GM18505 (cell line): ENCODE results near the gene SLC25A21.
"Not testable (repeated sequence)": the region's sequence is repeated elsewhere in the genome, so short reads cannot be mapped to it uniquely, and the experiment has no call there.

Source experiments
- ATAC-seq: cut with Tn5 transposase; IDR thresholded peaks from one replicate; pipeline ENCODE4 v1.9.1; 2021; ENCODE audit not compliant: unreplicated experiment
- POLR2A ChIP-seq: IDR thresholded peaks from 4 replicates; pipeline ENCODE4 v1.6.1; 2011; ENCODE audit warnings: borderline replicate concordance; ENCODE audit not compliant: insufficient read depth, insufficient read length; ENCODE audit errors: extremely low read depth

The SLC25A21 gene

DNA sequence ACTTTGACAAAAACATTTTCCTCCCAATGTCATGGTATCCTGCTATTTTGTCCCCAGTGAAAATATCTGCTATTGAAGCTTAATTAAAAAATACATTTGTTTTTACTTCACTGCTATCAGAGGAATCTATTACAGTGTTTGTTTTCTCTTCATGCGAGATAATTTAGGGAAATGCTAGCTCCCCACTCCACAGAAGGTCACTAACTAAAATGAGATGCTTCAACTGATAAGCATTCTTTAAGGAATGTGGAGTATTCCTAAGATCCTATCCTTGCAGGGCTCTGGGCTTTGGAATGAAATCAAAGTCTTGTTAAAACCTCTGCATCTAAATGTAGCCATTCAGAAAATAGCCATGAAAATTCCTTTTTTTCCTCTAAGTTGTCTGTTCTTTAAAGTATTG is 471.3 kb downstream of the SLC25A21 start:
- TF ChIP-seq POLR2A = no peak
- no peak for ATAC-seq

DNA sequence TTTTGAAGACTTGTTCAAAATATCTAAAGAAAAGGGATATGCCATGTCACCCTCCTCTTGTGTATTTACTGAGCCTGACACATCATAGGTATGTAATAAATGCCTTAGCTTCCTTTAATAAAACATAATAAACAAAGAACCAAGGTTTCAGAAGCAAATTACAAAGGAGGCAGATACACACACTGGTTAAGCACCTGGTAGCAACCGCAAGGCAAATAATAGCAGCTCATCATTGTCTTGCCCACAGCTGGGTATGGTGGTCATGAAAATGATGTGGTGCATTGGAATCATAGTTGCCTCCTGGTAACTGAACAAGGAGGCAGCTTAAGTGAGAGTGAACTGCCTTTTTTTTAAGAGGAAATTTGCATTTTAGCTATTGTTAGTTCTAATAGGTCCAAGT is 471.8 kb downstream of the SLC25A21 start:
- ATAC-seq = no peak

DNA sequence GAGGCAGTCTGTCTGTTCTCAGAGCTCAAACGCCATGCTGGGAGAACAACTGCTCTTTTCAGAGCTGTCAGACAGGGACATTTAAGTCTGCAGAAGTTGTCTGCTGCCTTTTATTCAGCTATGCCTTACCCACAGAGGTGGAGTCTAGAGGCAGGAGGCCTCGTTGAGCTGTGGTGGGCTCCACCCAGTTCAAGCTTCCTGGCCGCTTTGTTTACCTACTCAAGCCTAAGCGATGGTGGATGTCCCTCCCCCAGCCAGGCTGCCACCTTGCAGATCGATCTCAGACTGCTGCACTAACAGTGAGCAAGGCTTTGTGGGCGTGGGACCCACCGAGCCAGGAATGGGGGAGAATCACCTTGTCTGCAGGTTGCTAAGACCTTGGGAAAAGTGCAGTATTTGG is 473.0 kb downstream of the SLC25A21 start:
- ATAC-seq = not testable (repeated sequence)

More for the DNA sequence above, 471.8 kb downstream of the SLC25A21 start:
- no peak for TF ChIP-seq POLR2A

DNA sequence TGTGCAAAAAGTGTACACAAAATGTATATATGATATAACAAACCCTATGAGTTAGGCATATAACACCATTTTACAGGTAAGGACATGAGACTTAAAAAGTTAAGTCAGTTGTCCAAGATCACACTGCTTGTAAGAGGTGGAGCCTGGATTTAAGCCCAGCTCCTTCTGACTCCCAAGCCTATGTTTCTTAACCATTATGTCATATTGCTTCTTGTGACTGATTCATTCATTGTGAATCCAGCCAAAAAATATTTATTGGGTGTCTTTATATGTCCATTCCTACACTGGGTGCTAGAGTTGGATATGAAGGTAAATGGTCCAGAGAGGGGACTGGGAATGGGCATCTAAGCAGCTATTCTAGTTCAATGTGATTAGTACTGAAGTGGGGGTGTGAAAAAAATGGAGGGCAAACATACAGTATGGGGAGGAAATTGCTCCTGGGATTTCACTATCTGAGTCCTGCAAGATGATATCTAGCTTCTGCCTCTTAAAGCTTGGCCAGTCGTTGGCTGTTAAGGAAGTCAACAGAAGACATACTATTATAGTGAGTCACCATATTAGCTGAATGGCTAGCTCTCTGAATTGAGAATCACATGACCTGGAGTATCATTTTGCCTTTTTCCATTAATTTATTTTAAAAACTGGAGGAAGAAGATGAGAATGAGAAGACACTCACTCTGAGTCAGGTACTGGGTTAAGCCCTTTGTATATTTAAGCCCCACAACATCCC is 481.9 kb downstream of the SLC25A21 start:
- no peak for ATAC-seq
- TF ChIP-seq POLR2A = no peak

DNA sequence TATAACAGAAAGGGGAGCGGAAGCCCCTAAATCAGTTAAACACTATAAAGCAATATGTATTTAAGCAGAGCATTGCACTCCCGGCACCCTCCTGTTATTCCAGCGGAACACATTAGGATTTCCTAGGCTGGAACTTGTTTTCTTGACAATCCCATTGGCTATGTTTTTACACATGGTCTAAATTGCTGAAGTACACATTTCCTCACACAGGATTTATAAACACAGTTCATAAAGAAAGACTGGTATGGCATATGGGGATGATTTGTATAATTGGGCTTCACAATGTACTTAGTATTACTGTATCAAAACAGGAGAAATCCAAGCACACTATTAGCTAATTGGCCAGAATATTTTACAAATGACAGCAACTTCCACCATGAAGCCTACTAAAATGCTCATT is 487.5 kb downstream of the SLC25A21 start:
- no peak for TF ChIP-seq POLR2A
- no peak for ATAC-seq

DNA sequence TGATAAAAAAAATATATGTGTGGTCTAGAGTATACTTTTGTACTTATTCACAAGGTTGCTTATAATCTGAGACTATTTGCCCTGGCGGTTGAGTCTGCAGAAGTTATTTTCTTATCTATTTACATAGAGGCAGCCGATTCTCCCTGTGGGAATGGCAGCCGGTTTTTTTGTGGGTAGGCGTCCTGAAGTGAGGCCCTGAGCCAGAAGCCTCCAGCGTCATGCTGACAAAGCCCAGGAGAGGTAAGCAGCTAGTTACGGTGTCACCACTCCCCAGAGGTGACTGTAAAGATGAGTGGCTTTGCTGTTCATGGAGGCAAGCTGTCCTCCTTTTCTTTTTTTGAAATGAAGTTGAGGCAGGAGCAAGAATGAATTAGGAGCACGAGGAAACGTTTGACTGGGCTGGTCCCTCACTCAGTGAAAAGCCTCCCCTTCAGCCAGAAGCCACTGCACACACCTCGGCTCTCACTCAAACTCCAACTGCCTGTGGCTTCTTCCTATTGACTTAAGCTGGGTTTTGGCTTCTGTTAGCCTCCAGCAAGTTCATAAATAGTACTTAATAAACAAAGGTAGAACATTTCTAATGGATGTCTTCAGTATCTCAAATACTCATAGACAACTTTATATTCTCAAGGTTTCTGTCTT is 489.2 kb downstream of the SLC25A21 start:
- TF ChIP-seq POLR2A = no peak
- no peak for ATAC-seq

DNA sequence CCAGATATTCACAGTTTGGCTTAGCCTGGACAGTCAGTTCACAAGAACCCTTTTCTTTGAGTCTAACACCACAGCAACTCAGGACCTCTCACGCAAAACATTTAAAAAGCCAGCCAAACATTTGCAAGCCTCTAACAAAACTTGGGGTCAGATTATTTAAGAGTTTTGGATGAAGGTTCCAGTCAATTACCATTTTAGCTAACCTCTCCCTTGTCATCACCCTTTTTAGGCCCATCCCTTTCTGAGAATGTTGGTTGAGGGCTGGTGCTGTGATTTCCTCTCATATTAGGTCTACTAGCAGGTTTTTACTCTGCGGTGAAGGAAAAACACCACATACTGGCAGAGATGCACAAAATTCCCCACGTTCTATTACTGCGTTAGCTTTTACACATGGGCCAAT is 490.1 kb downstream of the SLC25A21 start:
- ATAC-seq = no peak
- no peak for TF ChIP-seq POLR2A

DNA sequence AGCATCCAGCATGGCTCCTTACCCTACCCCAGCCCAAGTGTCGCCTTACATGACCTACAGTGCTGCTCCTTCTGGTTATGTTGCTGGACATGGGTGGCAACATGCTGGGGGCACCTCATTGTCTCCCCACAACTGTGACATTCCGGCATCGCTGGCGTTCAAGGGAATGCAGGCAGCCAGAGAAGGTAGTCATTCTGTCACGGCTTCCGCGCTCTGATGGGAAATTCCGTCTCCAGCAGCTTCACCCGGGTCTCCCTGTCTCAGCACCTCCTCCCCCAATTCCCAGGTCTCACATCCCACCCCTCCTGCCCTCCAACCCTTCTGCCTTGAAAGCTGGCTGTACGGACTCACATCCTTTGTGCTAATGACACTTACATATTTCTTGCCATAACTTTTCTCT is 496.2 kb downstream of the SLC25A21 start:
- no peak for ATAC-seq
- TF ChIP-seq POLR2A = no peak

DNA sequence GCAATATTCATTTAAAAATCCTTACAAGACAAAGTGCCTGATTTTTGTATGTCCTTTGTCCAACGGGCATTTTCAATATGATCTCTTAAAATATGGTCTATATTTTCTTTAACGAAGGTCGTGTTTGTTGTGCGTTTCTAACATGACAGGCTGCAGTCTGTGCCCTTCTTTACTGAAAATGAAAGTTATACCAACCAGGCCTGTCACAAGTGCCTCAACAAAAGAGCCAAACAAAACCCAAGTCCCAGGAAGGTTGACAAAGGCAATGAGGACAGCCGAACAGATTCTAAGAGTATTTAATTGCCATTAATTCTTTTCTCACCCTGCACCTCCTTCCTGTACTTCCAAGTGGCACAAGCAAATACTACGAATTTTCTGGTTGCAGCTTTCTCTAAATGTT is 496.8 kb downstream of the SLC25A21 start:
- no peak for ATAC-seq
- no peak for TF ChIP-seq POLR2A

DNA sequence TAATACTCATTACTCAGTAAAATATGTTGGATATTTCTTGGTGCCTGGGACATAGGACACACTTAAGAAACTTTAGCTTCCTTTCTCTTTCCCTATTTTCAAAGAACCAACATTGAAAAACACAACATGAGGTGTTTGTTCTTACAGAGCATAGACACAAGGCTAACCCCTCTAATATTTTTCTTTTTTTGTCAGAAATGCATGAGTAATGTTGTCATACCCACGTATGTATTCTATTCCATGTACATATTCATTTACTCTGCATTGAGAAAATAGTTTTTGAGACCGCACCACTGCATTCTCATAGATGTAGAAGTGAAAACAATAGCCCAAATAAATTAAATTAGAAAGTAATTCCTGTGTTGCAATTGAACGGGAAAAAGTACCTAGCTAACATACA is 497.7 kb downstream of the SLC25A21 start:
- ATAC-seq = no peak
- no peak for TF ChIP-seq POLR2A

DNA sequence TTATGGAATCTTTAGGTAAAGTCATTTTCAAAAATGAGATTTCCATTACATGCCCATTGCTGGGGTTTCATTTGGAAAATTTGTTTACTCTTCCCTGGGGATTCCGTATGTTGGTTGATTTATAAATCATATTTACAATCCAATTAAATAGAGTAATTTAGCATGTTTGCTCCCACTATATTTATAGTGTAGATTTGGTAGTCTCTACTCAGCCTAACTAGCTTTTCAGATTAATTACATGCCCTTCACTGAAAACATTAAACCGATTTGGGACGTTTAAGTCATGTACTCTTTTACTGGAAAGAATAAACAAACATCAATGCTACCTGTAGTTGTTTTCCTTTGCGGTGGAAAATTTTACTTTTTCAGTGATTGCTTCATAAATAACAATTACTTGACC is 500.3 kb downstream of the SLC25A21 start:
- TF ChIP-seq POLR2A = no peak
- no peak for ATAC-seq

DNA sequence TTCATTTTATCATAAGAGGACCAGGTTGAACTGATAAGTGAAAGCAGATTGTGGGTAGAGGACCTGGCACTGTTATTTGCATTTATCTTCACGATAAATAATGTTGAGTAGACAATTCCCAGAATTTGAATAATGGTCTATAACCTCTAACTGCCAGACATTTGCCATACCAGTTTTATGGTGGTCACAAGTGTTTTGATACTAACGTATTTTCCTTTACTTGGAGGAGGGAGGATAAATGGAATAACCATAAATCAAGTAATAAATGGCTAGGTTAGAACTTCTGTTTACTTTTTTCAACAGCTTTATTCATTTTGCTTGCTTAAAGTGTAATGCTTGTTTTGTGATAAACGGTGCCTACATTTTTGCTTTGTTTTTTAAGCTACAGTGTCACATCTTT is 501.3 kb downstream of the SLC25A21 start:
- ATAC-seq = no peak
- TF ChIP-seq POLR2A = no peak

DNA sequence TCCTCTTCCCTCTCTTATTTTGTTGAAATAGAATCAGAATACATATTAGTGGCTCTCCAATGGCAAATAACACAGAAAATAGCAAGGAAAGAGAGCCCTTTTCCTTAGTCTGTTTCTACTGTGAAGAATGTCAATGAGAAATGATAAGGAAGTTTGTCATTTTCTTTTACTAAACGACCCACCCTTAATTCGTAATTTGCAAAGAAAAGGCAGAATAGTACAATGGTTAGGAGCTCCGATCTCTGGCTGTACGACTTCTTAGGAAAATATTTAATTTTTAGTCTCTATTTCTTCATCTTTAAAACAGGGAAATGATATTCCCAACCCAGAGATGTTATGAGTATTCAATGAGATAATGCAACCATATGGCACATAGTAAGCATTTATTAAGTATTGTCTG is 504.7 kb downstream of the SLC25A21 start:
- no peak for ATAC-seq

DNA sequence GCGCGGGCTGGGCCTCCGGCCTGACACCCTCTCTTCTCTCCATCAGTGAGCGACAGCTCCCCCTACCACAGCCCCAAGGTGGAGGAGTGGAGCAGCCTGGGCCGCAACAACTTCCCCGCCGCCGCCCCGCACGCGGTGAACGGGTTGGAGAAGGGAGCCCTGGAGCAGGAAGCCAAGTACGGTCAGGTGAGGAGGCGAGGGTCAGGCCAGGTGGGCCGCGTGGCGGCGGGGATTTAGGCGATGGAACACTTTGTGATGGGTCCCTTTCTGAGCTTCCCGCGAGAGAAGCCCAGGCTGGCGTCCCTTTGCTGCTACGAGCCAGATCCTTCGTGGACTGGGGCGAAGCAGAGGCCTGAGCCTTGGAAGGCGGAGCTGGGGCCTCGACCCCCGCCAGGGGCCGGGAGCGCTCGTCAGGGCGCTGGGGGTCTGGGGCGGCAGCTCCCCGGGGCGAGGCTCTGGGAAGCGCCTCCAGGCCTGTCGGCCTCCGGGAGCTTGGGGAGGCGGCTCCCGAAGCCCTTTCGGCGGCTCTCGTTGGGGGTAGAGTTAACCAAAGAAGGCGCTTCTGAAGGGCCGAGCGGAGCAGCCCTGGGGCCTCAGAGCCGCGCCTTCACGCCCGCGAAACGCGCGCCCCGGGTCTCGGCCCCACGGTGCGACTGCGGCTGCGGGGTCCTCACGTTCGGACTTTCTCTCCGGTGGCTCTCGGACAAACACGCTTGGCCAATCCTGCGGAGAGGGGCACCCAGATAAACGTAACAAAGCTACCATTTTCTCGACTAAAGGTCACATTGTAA is 505.8 kb downstream of the SLC25A21 start:
- no peak for TF ChIP-seq POLR2A
- ATAC-seq = no peak

More for the DNA sequence above, 504.7 kb downstream of the SLC25A21 start:
- TF ChIP-seq POLR2A = no peak
